Hematopoietic multipotent progenitor cell treated with erythropoietin and hydrocortisone succinate and interleukin-3 and kit ligand, for 17 days (in vitro differentiated cells): ENCODE measurements around the gene LRMDA.
"Not testable (repeated sequence)": the region's sequence is repeated elsewhere in the genome, so short reads cannot be mapped to it uniquely, and the experiment has no call there.

ENCODE experiments used
- DNase-seq: peaks from one replicate; pipeline ENCODE4 v3.0.0-alpha.2; 2015; ENCODE audit warnings: low spot score

The LRMDA gene

GRCh38 chr10:75589895-75590654 lies 158.7 kb downstream of the LRMDA start:
- no peak for DNase-seq

DNA sequence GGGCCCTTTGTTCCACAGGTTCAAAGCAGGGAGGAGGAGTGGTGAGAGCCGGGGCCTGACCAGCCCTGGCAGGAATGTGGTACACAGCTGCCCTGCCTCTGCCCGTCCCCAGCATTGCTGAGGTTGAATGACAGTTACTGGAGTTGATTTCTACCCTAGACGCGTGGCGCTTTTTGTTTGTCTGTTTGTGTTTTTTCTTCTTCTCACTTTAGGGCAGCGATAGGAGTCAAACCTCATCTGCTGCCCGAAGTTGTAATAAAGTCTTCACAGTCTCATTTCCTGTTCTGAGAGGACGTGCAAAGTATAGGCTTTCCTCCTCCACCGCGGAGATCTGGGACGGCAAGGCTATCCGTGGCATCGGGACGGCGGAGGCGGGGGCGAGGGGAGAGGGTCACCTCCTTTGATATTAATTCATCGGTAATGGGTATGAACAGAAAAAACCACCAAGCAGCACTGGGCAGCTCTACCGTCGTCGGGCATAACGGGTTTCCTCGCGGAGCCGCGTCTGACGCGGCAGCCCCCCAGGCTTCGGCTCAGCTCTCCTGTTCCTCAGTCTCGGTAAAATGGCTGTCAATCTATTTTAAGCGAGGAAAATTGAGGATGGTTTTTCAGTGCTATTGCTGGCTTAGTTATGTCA lies 160.8 kb downstream of the LRMDA start:
- DNase-seq = no peak

GRCh38 chr10:75592791-75593643 lies 161.6 kb downstream of the LRMDA start:
- no peak for DNase-seq

DNA sequence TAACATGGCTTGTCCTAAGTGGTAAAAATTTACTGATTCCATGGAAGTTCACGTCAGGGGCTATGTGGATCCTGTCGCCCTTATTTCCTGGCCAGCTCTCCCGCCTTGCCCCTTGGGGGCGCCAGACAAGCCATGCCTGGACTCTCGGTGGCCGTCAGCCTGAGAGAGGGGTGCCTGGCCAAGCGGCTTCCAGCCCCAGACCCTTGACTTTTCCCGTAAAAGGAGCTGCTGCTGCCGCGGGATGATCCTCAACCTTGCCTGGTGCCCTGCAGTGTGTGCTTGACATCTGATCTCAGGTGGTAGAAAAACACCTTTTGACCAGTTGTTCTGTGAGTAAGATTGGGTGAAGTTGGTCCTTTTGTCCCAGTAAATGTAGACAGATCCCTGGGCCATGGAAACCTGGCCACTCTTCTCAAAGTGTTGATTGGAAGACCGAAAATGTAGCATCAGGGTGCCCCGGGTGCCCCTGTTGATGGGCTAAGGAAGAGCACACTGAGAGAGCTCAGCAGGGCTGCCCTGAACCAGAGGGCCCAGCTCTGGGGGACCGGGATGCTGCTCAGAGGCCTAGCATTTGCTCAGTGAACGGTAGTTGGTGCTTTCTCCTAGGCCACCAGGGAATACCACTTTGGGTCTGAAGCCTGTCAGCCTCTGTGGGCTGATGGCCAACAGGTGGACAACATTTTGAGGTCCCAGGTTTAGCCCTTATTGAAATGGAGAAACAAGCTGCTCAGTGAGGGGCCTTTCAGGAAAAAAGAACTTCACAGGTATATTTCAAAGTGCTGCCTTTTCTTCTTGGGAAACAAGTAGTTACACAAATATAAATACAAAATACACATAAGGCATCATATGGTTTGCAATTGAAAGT lies 162.5 kb downstream of the LRMDA start:
- DNase-seq = no peak

DNA sequence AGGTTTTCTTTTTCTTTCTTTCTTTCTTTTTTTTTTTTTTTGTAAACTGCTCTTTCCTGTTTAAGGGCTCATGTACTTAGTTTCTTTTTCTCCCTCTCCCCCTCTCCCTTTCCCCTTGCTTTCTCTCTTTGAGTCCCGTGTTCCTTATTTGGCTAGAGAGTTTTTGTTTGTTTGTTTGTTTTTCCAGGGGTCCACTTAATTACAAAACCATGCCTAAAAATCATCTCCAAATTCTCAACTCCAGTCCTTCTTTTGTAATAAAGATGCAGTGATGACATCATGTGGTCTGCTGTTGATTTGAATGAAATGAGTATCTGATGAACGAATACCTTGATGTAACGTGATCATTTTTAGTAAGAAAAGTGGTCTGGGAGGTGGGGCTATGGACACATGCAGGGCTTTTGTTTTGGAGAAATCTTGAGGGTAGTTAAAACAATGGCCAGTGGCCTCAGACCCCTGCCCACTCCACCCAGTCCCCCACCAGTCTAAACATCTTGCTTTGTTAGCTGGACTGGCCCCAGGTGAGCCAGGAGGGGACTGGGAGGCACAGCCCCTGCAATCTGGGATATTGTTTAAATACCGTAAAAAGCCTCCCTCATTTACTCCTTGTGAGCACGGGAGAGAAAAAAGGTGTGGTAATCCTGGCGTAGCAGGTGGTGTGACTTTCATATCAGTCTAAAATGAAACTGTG lies 165.7 kb downstream of the LRMDA start:
- DNase-seq = no peak

GRCh38 chr10:75597773-75598440 lies 166.5 kb downstream of the LRMDA start:
- no peak for DNase-seq

DNA sequence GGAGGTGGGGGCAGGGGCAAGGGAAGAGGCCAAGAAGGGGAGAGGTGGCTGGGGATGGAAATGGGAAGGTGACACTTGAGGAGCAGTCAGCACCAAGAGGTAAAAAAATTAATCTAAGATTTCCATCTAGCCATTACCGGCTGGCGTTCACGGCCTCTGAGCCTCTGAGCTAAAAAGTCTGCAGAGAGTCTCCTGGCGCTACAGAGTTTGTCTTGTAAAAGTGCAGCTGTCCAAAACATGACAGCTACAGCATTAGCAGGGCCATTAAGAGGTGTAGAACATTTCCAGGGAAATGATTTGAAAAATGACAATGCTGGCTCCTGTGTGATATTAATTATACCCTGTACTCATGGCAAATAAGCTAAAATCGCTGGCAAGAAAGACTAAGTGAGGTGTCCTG lies 167.6 kb downstream of the LRMDA start:
- DNase-seq = no peak

DNA sequence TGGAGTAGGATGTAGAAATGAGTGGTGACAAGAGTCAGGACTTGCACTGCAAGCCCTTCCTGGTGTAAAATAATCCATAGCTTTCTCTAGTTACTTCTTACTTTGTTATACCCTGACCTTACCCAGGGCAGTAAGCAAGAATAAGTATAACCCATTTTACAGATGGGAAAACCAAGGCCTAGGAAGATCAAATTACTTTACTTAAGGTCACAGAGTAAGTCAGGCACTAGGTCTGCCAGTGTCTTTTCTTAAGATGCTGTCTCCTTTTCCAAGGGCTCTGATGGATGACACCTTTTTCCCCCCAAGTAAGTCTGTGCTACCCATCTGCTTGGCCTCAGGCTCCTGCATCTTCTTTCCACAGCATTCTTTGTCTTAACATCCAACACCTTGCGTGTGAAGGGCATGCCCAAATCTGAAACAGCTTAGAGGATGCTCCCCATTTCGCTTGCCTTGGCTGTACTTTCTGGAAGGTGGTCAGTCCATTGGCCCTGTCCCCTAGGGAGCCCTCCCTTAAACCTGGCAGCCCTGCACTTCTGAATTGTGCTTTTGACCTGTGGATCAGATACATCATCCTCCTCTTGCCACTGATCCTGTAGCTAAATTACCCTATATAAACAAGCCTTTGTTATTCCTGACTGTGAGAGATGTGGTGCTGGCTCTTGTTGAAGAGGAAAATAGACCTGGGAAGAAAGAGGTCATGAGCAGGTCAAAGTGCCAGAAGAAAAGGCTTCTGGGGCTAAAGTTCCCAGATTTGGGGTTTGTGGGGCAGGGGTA lies 168.6 kb downstream of the LRMDA start:
- DNase-seq = no peak

GRCh38 chr10:75600833-75601232 lies 169.4 kb downstream of the LRMDA start:
- no peak for DNase-seq

GRCh38 chr10:75602341-75602740 lies 170.9 kb downstream of the LRMDA start:
- no peak for DNase-seq

DNA sequence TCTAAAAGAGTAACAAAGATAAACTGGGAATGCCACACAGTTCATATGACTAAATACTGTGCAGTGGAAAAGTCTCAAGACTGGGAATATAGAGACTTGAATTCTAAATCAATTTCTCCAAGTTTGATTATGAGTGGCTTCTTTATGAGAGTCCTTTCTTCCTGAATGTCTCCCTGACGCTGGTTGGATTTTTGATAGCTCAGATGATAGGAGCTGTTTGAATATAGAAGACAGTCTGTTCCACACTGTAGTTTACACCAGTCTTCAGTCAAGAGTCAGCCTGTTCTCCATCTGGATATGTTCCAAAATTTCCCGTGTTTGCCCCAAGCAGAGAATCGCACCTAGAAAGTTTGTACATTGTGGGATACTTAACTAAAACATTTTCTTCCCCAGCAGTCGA lies 173.7 kb downstream of the LRMDA start:
- no peak for DNase-seq

DNA sequence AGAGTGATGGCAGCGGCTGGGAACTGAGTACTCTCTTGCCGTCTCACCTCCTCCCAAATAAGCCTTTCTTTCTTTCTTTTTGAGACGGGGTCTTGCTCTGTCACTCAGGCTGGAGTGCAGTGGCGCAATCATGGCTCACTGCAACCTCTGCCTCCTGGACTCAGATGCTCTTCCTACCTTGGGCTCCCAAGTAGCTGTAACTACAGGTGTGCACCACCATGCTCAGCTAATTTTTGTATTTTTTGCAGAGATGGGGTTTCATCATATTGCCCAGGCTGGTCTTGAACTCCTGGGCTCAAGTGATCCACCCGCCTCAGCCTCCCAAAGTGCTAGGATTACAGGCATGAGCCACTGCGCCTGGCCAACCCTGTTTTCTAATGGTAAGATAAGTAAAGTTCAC lies 174.4 kb downstream of the LRMDA start:
- DNase-seq = not testable (repeated sequence)

DNA sequence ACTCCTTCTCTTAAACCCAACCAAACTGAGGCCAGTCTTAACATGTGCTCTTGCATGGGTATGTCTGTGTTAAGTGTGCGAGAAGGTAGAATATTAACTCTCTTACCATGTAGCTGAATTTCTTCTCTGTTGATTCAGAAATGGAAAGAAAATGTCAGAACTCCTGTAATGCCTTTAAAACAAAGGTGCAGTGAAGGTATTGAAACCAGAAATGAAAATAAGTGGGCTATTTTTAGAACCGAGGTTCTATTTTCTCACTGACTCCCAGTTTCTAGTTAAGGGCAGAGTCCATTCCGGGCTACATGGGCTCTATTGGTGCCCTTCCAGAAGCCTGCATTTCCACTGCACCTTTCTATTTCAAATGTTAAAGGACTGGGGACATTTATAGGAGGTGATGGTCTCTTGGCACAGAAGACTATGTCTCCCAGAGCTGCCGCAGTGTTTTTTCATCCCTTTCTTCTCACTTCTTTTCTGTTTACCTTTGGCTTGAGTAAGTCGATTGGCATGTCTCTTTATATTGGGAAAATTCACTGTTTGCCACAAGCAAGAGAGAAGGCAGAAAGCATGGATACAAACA lies 174.9 kb downstream of the LRMDA start:
- no peak for DNase-seq

GRCh38 chr10:75607576-75607975 lies 176.2 kb downstream of the LRMDA start:
- no peak for DNase-seq

DNA sequence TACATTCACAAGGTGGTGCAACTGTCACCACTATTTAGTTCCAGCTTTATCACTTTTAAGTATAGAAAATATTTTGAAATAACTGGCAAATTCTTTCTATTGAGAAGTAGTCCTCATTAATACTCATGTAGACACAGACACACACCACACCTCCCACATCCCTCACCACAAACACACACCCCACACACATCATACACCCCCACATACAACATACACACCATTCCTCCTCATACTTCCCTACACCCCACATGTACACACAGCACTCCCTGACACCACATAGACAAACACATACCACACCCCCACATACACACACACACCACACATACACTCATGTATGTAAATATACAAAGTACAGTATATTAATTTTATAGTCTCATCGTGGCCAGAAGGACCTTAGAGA lies 178.8 kb downstream of the LRMDA start:
- DNase-seq = no peak

DNA sequence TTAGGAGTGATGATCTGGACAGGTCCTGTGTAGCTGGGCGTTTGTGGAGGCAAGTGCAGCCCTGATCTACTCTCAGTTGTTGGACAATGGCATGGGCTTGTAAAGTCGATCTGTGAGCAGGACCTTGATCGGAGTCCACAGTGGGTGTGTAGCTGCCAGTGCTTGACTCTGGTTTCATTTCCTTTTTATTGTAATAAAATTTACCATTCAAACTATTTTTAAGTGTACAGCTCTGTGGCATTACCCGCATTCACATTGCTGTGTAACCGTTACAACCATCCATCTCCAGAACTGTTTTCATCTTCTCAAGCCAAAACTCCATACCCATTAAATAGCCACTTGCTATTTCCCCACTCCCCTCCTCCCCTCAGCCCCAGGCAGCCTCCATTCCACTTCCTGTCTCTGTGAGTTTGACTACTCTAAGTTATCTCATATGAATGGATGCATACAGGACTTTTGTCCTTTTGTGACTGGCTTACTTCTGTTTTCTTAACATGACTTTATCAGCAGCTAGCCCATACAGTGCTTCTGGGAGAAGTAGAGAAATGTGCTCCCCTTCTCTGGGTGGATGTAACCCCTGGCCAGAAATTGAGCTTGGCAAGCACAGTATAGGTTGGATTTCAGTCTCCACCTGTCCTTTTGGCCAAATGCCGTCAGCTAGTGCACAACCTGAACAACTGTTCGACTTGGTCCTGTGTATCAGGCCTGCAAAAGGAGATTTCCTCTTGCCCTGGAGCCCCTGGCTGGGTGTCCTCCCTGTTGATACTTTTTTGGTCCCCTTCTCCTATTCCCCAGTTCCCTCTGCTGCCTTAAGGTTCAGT lies 180.0 kb downstream of the LRMDA start:
- no peak for DNase-seq

GRCh38 chr10:75611993-75612372 lies 180.6 kb downstream of the LRMDA start:
- DNase-seq = no peak

DNA sequence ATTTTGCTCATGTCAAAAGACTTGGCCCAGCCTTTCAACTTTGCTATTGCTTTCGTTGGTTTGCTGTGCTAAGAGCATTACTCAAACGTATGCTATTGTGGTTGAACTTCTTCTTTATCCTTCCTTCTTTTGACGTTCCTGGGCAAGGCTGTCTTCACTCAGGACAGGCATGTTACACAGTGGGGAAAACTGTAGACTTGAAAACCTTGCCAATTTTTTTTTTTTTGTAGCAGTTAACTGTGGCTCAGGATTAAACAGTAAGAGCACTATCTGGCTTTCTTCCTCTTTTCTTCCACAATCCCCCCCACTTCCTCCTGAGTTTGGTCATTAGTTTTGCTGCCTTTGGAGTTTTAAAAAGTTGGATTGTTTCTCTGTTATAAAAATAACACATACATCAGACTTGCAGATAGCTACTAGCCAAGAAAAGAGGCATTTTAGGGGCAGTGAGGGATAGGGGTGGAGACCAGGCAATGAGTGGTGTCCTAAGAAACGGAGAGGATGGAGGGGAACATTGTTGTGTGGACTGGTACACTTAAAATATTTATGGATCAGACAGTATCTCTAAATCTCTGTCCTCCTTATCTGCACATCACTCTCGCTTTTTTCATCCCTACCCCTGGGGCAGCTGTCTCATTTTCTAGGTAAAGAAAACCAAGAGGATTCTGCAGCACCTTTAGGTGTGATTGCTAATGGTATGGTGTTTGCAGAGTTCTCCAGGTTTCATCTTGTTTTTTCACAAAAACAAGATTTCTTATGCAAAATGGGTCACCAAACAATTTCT lies 181.7 kb downstream of the LRMDA start:
- DNase-seq = no peak
